HFF-Myc (cell line): ENCODE results near the gene ERG.

ENCODE experiments used
- DNase-seq: peaks from one replicate; pipeline ENCODE4 v3.0.0-alpha.2; 2011; ENCODE audit warnings: low read depth; ENCODE audit errors: extremely low read depth
- H3K4me3 ChIP-seq: replicated peaks from 2 replicates; pipeline ENCODE4 v1.5.1; 2011; ENCODE audit warnings: low read depth, mild to moderate bottlenecking, control low read depth, low read length
- TF ChIP-seq, protein P1 (sequence below): IDR thresholded peaks from 2 replicates; pipeline ENCODE4 v1.5.1; 2012; ENCODE audit warnings: mild to moderate bottlenecking, low read depth, low read length, control low read depth; ENCODE audit errors: missing control alignments

ERG gene

GRCh38 chr21:38379147-38379546 is 119.1 kb downstream of the ERG start:
- H3K4me3 ChIP-seq = no peak overlapping the region
- TF ChIP-seq, protein P1, sequence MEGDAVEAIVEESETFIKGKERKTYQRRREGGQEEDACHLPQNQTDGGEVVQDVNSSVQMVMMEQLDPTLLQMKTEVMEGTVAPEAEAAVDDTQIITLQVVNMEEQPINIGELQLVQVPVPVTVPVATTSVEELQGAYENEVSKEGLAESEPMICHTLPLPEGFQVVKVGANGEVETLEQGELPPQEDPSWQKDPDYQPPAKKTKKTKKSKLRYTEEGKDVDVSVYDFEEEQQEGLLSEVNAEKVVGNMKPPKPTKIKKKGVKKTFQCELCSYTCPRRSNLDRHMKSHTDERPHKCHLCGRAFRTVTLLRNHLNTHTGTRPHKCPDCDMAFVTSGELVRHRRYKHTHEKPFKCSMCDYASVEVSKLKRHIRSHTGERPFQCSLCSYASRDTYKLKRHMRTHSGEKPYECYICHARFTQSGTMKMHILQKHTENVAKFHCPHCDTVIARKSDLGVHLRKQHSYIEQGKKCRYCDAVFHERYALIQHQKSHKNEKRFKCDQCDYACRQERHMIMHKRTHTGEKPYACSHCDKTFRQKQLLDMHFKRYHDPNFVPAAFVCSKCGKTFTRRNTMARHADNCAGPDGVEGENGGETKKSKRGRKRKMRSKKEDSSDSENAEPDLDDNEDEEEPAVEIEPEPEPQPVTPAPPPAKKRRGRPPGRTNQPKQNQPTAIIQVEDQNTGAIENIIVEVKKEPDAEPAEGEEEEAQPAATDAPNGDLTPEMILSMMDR = no peak
- DNase-seq = no peak

GRCh38 chr21:38377165-38378088 is 120.8 kb downstream of the ERG start:
- no peak for DNase-seq
- TF ChIP-seq, protein P1 = no peak
- no peak overlapping the region for H3K4me3 ChIP-seq

DNA sequence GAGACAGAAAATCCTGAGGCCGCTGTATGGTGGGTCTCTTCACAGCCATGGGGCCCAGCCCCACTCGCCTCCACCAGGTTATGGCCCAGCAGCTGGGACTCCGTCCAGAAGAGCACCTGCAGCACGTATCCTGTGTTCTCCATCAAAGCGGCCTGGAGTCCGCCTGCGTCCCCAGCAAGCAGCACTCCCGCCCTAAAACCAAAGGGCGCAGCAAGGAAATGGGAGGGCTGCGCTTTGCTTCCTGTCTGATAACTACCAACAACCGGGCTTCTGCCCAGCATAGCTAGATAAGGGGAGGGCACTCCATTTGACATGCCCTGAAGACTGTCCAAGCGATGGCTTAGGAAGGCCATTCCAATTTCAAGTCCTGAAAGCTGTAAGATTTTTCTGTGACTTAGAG is 121.6 kb downstream of the ERG start:
- DNase-seq = no peak
- H3K4me3 ChIP-seq = no peak overlapping the region
- TF ChIP-seq, protein P1 = no peak

DNA sequence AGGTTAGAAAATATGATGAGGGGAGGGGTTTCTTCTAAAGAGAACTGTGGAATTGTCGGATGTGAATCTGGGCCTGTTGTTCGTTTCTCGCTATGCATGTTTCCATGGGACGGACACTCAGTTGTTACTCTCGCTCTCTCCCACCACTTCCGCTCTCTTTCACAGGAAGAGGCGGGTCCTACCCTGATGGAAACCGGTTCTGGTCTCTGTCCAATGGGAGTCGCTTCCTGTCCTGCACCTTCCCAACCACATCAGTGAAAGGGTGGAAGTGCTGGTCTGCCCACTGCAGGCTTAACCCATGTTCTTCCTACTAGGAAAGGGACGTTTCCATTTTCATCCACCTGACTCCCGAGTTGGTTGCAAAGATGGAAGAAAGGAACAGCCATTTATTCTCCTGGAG is 122.0 kb downstream of the ERG start:
- no peak for DNase-seq
- TF ChIP-seq, protein P1 = no peak
- no peak overlapping the region for H3K4me3 ChIP-seq

- no peak for DNase-seq
- TF ChIP-seq, protein P1 = no peak
- no peak overlapping the region for H3K4me3 ChIP-seq
Measured at GRCh38 chr21:38367646-38368045, 130.6 kb downstream of the ERG start.

- TF ChIP-seq, protein P1 = no peak
- H3K4me3 ChIP-seq = no peak overlapping the region
Measured at GRCh38 chr21:38365521-38365920, 132.8 kb downstream of the ERG start.

More at GRCh38 chr21:38365521-38365920, 132.8 kb downstream of the ERG start:
- no peak for DNase-seq
